A549 (cell line): ENCODE measurements around the gene KCNAB1. TPM values are rescaled to one million over a fixed set of nuclear protein-coding genes. Genes with fewer than 3 reads are reported as not detected.

Experiments used
- ATAC-seq, 2 experiments: fragments of 200-7000 bp in 1 of 2; fragments of >200 bp in 1 of 2; cut with Nextera tagmentation in 1 of 2; cut with Tn5 transposase in 1 of 2; 3 replicates each; pipeline versions ENCODE4 v1.8.0 to v1.9.1; 2018 to 2020; ENCODE audit warnings: mild to moderate bottlenecking in 1 of 2, moderate library complexity in 1 of 2
- CTCF ChIA-PET: fragments of 300-600 bp; sonication (Branson Sonifier 250); formaldehyde crosslinking; extraction: SDS; loops from one replicate; lab custom pipeline; 2021; ENCODE audit warnings: antibody characterized with exemption, inconsistent platforms; lab: Yijun Ruan, JAX
- POLR2A ChIA-PET: fragments of 350-600 bp; formaldehyde crosslinking; extraction: SDS; loops from one replicate; lab custom pipeline; 2021; ENCODE audit warnings: antibody characterized with exemption, inconsistent platforms; lab: Yijun Ruan, JAX
- DNase-seq, 2 experiments: peaks; one replicate each; pipeline versions ENCODE4 v3.0.0 to v3.0.0-alpha.2; 2011 to 2016; ENCODE audit warnings: low read depth in 1 of 2, low spot score in 1 of 2
- FAIRE-seq: peaks from 2 replicates; lab custom pipeline; 2011; peaks lifted over from hg19 to GRCh38; lab: Jason Lieb, UNC
- H3K27ac ChIP-seq, 2 experiments: fragments of >200 bp; sonication (Bioruptor Twin); formaldehyde crosslinking; 3 replicates each; pipeline ENCODE4 v1.5.1; 2016 to 2017
- H3K4me1 ChIP-seq: fragments of >200 bp; sonication (Bioruptor Twin); formaldehyde crosslinking; 3 replicates; pipeline ENCODE4 v1.6.1; 2016
- H3K4me2 ChIP-seq: fragments of >200 bp; sonication (Bioruptor Twin); formaldehyde crosslinking; 3 replicates; pipeline ENCODE4 v1.6.1; 2016
- H3K4me3 ChIP-seq: fragments of >200 bp; sonication (Bioruptor Twin); formaldehyde crosslinking; 3 replicates; pipeline ENCODE4 v1.5.1; 2016
- H3K9me3 ChIP-seq: fragments of >200 bp; sonication (Bioruptor Twin); formaldehyde crosslinking; 3 replicates; pipeline ENCODE4 v1.6.1; 2016
- CBX8 ChIP-seq: fragments of 200-600 bp; sonication (generic); IDR thresholded peaks from 2 replicates; pipeline ENCODE4 v1.6.1; 2016
- CEBPB ChIP-seq, 2 experiments: fragments of >200 bp in 1 of 2; sonication (Bioruptor Twin) in 1 of 2; formaldehyde crosslinking in 1 of 2; IDR thresholded peaks; 2 replicates each; pipeline ENCODE4 v1.6.1; 2012 to 2016
- CHD2 ChIP-seq: fragments of 150-350 bp; IDR thresholded peaks from 2 replicates; pipeline ENCODE4 v1.6.1; 2014; ENCODE audit warnings: low read length; ENCODE audit not compliant: partially characterized antibody
- EHF ChIP-seq: fragments of 250-450 bp; sonication (Bioruptor Pico); IDR thresholded peaks from 2 replicates; pipeline ENCODE4 v1.5.0; 2020; ENCODE audit warnings: mild to moderate bottlenecking
- EP300 ChIP-seq, 2 experiments: fragments of >200 bp; sonication (Bioruptor Twin); formaldehyde crosslinking; IDR thresholded peaks; 2 replicates in 1 of 2; 3 replicates in 1 of 2; pipeline ENCODE4 v1.6.1; 2016 to 2017
- GATA3 ChIP-seq: IDR thresholded peaks from 2 replicates; pipeline ENCODE4 v1.6.1; 2012; ENCODE audit warnings: borderline replicate concordance
- HDAC2 ChIP-seq: fragments of 200-600 bp; sonication (generic); IDR thresholded peaks from 2 replicates; pipeline ENCODE4 v1.6.1; 2016
- HOXB5 ChIP-seq: fragments of 250-450 bp; sonication (Bioruptor Pico); IDR thresholded peaks from 2 replicates; pipeline ENCODE4 v1.5.0; 2020; ENCODE audit warnings: mild to moderate bottlenecking, moderate library complexity
- JUN ChIP-seq, 2 experiments: fragments of >200 bp; sonication (Bioruptor Twin); formaldehyde crosslinking; IDR thresholded peaks; 2 replicates in 1 of 2; 3 replicates in 1 of 2; pipeline ENCODE4 v1.6.1; 2016 to 2017
- KDM1A ChIP-seq: fragments of 200-600 bp; sonication (generic); IDR thresholded peaks from 2 replicates; pipeline ENCODE4 v1.6.1; 2016; ENCODE audit warnings: low read depth, mild to moderate bottlenecking
- NPAS2 ChIP-seq: fragments of 250-450 bp; sonication (Bioruptor Pico); IDR thresholded peaks from 2 replicates; pipeline ENCODE4 v1.8.0; 2022; ENCODE audit warnings: mild to moderate bottlenecking, moderate library complexity, borderline replicate concordance
- NR3C1 ChIP-seq: fragments of >200 bp; sonication (Bioruptor Twin); formaldehyde crosslinking; IDR thresholded peaks from 3 replicates; pipeline ENCODE4 v1.6.1; 2017
- POLR2A ChIP-seq: IDR thresholded peaks from 2 replicates; pipeline ENCODE4 v1.6.1; 2012; ENCODE audit warnings: mild to moderate bottlenecking, low read length
- RAD21 ChIP-seq, 2 experiments: fragments of >200 bp in 1 of 2; sonication (Bioruptor Twin) in 1 of 2; formaldehyde crosslinking in 1 of 2; IDR thresholded peaks in 1 of 2; conservative IDR thresholded peaks in 1 of 2; 2 replicates in 1 of 2; 3 replicates in 1 of 2; pipeline ENCODE4 v1.6.1; 2012 to 2018; ENCODE audit warnings: inconsistent platforms in 1 of 2
- RFX5 ChIP-seq: fragments of 450-650 bp; IDR thresholded peaks from 2 replicates; pipeline ENCODE4 v1.7.1; 2014; ENCODE audit warnings: antibody characterized with exemption, mild to moderate bottlenecking, moderate library complexity
- SMC3 ChIP-seq: fragments of >200 bp; sonication (Bioruptor Twin); formaldehyde crosslinking; IDR thresholded peaks from 3 replicates; pipeline ENCODE4 v1.6.1; 2018; ENCODE audit warnings: inconsistent platforms
- TFCP2L1 ChIP-seq: fragments of 250-450 bp; sonication (Bioruptor Pico); IDR thresholded peaks from 2 replicates; pipeline ENCODE4 v1.5.0; 2021; ENCODE audit warnings: mild to moderate bottlenecking
- ZC3H11A ChIP-seq: fragments of 450-650 bp; IDR thresholded peaks from 2 replicates; pipeline ENCODE4 v1.6.1; 2014; ENCODE audit warnings: antibody characterized with exemption, mild to moderate bottlenecking
- ZSCAN20 ChIP-seq: fragments of 250-450 bp; sonication (Bioruptor Pico); IDR thresholded peaks from 2 replicates; pipeline ENCODE4 v1.8.0; 2022; ENCODE audit warnings: mild to moderate bottlenecking, moderate library complexity
- WGBS: methylation state at CpG from one replicate; pipeline ENCODE4 v1.1.6; 2017; ENCODE audit errors: missing lambda C conversion rate; 5-methylcytosine and 5-hydroxymethylcytosine counted together
- polyA plus RNA-seq, 4 experiments: library from polyadenylated mRNA; depleted of rRNA in 3 of 4; stranded (reverse); fragments of >200 nt; fragmentation: RNase III in 1 of 4; extraction: RNeasy Plus Mini Kit Qiagen cat#74134 plus additional on column Dnase treatment in 1 of 4; gene quantifications; 2 replicates in 3 of 4; 3 replicates in 1 of 4; pipeline ENCODE4 v1.2.3, GENCODE V29; 2011 to 2017
- TF ChIP-seq, protein P1 (sequence below): IDR thresholded peaks from 2 replicates; pipeline ENCODE4 v1.6.1; 2012
- TF ChIP-seq, protein P2 (sequence below): fragments of 250-450 bp; sonication (Bioruptor Pico); IDR thresholded peaks from 2 replicates; pipeline ENCODE4 v1.5.0; 2021; ENCODE audit warnings: mild to moderate bottlenecking, moderate library complexity, borderline replicate concordance
- TF ChIP-seq, protein P3 (sequence below): fragments of 200-600 bp; sonication (generic); IDR thresholded peaks from 2 replicates; pipeline ENCODE4 v1.6.1; 2016; ENCODE audit warnings: antibody characterized with exemption, mild to moderate bottlenecking, moderate library complexity

The KCNAB1 gene
- polyA plus RNA-seq, 2 of the 4 experiments (the other 2 are of a cell fraction), result not detected

DNA sequence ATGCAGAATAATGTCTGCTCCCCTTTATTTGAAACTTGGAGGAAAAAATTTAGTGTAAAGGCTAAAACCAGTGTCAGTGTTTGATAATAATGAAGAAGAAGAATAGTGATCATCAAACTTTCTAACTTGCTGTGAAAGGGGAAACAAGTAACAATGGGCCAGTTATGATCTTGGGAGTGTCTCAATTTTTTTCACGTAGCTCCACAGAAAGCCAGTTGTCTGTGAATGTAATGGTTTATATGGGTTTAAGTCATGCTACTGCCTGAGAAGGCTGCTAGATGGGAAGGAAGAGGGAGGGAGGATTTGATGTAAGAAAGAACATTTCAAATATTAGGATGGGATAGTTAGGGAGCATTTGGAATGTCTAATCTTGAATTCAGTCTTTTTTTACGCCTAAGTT is 455.7 kb downstream of the KCNAB1 start:
- FAIRE-seq, result no peak
- Histone ChIP-seq H3K4me1 (no peaks in the 10 kb centered on the region), H3K4me3 (no peak overlapping the region), H3K9me3 (no peaks in the 10 kb centered on the region), H3K4me2 (no peak overlapping the region), H3K27ac (no peak overlapping the region)
- no peak for DNase-seq
- TF ChIP-seq EP300 (IDR thresholded peaks at IDR 0.05) (no peak), EHF (no peak), GATA3 (no peak), CBX8 (no peak), RFX5 (no peak), JUN (IDR thresholded peaks at IDR 0.05) (no peak), NPAS2 (CRISPR knock-in tag) (no peak), KDM1A (no peak), NR3C1 (no peak), ZC3H11A (no peak), HOXB5 (CRISPR knock-in tag) (no peak), CHD2 (no peak), TFCP2L1 (CRISPR knock-in tag) (no peak), ZSCAN20 (CRISPR knock-in tag) (no peak)
- TF ChIP-seq, protein P1, sequence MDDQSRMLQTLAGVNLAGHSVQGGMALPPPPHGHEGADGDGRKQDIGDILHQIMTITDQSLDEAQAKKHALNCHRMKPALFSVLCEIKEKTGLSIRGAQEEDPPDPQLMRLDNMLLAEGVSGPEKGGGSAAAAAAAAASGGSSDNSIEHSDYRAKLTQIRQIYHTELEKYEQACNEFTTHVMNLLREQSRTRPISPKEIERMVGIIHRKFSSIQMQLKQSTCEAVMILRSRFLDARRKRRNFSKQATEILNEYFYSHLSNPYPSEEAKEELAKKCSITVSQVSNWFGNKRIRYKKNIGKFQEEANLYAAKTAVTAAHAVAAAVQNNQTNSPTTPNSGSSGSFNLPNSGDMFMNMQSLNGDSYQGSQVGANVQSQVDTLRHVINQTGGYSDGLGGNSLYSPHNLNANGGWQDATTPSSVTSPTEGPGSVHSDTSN, result no peak
- TF ChIP-seq, protein P2, sequence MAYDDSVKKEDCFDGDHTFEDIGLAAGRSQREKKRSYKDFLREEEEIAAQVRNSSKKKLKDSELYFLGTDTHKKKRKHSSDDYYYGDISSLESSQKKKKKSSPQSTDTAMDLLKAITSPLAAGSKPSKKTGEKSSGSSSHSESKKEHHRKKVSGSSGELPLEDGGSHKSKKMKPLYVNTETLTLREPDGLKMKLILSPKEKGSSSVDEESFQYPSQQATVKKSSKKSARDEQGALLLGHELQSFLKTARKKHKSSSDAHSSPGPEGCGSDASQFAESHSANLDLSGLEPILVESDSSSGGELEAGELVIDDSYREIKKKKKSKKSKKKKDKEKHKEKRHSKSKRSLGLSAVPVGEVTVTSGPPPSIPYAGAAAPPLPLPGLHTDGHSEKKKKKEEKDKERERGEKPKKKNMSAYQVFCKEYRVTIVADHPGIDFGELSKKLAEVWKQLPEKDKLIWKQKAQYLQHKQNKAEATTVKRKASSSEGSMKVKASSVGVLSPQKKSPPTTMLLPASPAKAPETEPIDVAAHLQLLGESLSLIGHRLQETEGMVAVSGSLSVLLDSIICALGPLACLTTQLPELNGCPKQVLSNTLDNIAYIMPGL, result no peak
- 48% methylated on average over 2 of the region's 2 CpGs for whole genome bisulfite sequencing
- no peak for ATAC-seq
- ChIA-PET POLR2A (no interaction called here), CTCF (interaction anchor here (1.2 kb wide), 1 partner anchor 97 kb away, joined by 3 read pairs; no protein-coding TSS in a partner anchor)

DNA sequence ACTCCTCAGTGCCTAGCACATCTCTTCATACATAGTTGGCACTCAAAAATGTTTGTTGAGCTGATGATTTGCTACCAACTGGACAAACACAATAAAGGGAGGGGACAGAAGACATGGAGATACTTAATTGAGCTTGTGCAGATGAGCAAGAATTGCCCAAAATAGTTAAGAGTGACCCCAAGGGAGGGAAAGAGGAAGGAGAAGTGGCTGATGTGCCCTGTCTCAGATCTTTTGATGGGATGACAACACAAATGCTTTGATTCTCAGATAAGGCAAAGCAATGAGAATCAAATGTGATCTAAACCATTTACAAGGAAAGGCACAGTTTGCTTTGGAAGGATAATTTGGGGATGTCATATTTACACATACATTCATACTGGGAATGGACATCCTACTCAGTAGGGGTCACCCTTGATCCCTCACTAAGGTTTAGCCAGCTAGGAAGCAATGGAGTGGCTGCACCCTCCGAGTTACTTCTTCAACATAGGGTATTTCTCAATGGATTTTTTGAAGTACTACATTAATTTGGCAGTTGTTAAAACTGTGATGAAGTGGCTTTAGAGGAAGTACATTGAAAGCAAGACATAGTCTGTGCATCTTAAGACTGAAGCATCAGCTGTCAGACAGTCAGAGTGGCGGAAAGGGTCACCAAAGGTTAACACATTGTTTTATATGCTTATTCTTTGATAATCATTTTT is 456.4 kb downstream of the KCNAB1 start:
- POLR2A ChIA-PET, result no interaction called here
- peak in 1 of 2 experiments; percentile 10 for DNase-seq

DNA sequence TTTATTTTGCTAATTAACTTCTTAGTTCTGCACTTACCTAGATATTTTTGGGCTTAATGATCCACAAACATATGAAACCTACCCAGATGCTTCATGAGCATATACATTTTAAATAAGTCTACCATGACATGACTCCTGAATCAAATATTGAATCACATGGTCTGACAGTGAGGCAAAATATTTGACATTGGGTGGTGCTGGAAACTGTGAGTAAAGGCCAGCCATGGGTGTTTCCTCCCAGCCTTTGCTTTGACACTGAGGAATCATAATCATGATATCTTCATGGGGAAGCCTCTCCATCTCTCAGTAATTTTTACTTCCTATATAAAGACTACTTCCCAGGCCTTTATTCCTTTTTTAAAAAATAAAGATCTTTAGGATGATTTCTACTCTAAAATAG is 457.4 kb downstream of the KCNAB1 start:
- Histone ChIP-seq H3K9me3 (no peaks in the 10 kb centered on the region), H3K4me2 (no peak overlapping the region), H3K4me3 (no peak overlapping the region), H3K4me1 (no peaks in the 10 kb centered on the region), H3K27ac (no peak overlapping the region)
- ChIA-PET POLR2A (no interaction called here), CTCF (interaction anchor here (0.6 kb wide), 1 partner anchor 7 kb away, joined by 3 read pairs; no protein-coding TSS in a partner anchor)
- DNase-seq, result no peak
- ATAC-seq, result no peak
- TF ChIP-seq KDM1A, result no peak
- TF ChIP-seq HDAC2, result no peak
- TF ChIP-seq POLR2A, result no peak
- TF ChIP-seq SMC3, result no peak
- TF ChIP-seq, protein P3, sequence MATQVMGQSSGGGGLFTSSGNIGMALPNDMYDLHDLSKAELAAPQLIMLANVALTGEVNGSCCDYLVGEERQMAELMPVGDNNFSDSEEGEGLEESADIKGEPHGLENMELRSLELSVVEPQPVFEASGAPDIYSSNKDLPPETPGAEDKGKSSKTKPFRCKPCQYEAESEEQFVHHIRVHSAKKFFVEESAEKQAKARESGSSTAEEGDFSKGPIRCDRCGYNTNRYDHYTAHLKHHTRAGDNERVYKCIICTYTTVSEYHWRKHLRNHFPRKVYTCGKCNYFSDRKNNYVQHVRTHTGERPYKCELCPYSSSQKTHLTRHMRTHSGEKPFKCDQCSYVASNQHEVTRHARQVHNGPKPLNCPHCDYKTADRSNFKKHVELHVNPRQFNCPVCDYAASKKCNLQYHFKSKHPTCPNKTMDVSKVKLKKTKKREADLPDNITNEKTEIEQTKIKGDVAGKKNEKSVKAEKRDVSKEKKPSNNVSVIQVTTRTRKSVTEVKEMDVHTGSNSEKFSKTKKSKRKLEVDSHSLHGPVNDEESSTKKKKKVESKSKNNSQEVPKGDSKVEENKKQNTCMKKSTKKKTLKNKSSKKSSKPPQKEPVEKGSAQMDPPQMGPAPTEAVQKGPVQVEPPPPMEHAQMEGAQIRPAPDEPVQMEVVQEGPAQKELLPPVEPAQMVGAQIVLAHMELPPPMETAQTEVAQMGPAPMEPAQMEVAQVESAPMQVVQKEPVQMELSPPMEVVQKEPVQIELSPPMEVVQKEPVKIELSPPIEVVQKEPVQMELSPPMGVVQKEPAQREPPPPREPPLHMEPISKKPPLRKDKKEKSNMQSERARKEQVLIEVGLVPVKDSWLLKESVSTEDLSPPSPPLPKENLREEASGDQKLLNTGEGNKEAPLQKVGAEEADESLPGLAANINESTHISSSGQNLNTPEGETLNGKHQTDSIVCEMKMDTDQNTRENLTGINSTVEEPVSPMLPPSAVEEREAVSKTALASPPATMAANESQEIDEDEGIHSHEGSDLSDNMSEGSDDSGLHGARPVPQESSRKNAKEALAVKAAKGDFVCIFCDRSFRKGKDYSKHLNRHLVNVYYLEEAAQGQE, result no peak
- TF ChIP-seq NPAS2 (CRISPR knock-in tag), result no peak
- no peak for TF ChIP-seq EHF
- TF ChIP-seq CEBPB (IDR thresholded peaks at IDR 0.05), result no peak
- no peak for FAIRE-seq

More for the DNA sequence above, 456.4 kb downstream of the KCNAB1 start:
- Histone ChIP-seq H3K4me3 (no peak overlapping the region), H3K27ac (no peak overlapping the region), H3K4me2 (no peak overlapping the region), H3K9me3 (no peaks in the 10 kb centered on the region), H3K4me1 (no peaks in the 10 kb centered on the region)
- FAIRE-seq, result no peak
- peak; percentile 13 to 19; a peak in 2 of 5 replicates for TF ChIP-seq RAD21 (conservative IDR thresholded peaks at IDR 0.05 in 1 of 2, IDR thresholded peaks at IDR 0.05 in 1 of 2)
- no peak for TF ChIP-seq KDM1A
- CTCF ChIA-PET, result interaction anchor here (0.6 to 1.2 kb wide), 3 partner anchors 8 to 424 kb away, joined by 3 read pairs; no protein-coding TSS in a partner anchor
- peak in 1 of 2 experiments; percentile 58; a peak in 1 of 6 replicates for ATAC-seq
- 55% methylated on average over 2 of the region's 2 CpGs for WGBS
